Measurements from ENCODE around the gene SFTPB.
A peak's percentile ranks its signal among the peaks of the same experiment; 100 is the strongest.
"Not testable (repeated sequence)": the region's sequence is repeated elsewhere in the genome, so short reads cannot be mapped to it uniquely, and the experiment has no call there.

Gene SFTPB

GRCh38 chr2:85652056-85652455 lies 15.9 kb downstream of the SFTPB start:
- no peak for DNase-seq

DNA sequence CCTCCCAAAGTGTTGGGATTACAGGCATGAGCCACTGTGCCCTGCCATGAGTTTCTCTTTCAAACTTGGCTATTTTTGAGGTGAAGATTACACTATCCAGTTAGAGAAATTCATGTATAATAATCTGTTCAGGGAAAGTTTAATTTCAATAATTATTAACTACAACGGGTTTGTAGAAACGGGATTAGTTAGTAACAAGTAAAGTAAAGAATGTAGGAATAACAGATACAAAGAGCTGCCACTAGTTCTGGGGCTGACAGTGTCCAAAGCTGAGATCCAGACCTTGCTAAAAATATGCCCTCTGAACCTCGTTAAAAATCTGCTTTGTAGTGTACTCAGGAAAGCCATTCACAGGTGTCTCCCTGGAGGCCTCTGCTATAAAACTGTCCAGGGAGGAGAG lies 16.9 kb downstream of the SFTPB start:
- no peak for DNase-seq

GRCh38 chr2:85650456-85650855 lies 17.5 kb downstream of the SFTPB start:
- no peak for DNase-seq

DNA sequence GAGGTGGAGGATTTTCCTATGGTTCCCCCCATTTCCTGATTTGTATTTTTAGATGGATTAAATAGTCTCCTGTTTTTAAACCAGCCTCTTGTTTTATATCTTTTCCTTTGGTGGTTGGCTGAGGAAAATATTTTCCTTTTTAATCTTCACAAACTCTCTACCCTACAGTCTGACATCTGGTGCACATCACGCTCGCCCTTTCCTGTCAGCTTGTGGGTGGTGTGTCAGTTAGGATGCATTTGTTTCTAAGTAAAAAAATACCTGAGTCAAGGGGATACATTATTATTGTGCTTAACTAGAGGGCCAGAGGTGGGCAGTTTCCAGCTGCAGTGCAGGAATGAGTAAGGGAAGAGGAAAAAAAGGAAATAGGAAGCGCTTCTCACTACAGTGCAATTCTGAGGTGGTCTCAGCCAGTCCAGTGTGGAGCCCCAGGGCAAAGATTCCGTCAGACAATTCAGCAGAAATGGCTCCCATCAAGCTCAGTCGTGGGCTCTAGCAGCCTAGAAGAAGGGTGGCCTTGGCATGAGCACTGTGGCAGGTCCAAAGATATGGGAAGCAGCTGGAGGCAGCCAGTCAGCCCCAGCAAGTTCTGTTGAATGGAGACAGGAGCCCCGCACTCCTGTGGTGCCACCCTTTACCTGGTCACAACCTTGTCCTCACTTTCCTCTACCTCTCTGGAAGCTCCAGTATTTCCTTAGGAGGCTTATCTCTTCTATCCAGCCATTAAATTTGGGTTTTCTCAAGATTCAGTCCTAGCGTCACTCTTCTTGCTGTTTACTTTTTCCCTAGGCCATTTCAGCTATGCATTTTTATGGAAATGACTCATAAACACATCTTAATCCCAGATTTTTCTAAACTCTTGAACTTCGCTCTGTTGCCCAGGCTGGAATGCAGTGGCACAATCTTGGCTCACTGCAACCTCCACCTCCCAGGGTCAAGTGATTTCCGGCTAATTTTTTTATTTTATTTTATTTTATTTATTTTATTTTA lies 18.5 kb downstream of the SFTPB start:
- no peak for DNase-seq

DNA sequence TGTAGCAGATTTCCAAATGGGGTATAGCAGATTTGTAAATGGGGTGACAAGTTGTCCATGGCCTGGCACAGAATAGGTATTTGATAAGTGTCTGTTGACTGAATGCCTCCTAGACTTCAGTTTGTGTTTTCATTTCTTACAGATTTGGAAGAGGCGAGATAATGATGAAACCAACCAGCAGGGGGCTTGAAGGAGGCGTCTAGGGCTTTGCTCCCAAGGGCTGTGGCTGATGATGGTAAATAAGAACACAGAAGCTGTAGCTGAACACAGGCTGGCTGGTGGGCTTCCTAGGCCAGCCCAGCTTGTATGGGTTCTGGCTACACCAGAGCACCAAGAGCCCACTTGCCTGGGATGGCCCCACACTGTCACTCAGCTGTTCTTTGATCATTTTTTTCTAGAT lies 19.4 kb downstream of the SFTPB start:
- peak in 1 of 2 experiments; percentile 12 for DNase-seq

GRCh38 chr2:85647823-85648526 lies 20.0 kb downstream of the SFTPB start:
- DNase-seq: no peak

DNA sequence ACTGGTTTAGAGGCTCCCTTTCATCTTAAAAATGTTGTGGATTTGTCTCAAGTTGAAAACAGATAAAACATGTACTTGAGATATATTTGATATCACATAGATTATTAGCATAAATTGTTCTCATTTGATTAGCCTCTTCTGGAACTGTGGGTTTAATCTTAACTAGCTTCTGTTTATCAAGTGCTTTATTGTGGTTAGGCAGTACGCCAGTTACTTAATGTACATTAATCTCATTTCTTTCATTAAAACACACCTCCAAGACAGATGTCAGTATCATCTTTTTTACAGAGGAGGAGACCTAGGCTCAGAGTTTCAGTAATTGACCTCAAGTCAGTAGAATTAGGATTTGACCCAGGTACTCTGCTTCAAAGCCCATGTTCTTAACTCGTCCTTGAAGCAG lies 21.8 kb downstream of the SFTPB start:
- no peak for DNase-seq

DNA sequence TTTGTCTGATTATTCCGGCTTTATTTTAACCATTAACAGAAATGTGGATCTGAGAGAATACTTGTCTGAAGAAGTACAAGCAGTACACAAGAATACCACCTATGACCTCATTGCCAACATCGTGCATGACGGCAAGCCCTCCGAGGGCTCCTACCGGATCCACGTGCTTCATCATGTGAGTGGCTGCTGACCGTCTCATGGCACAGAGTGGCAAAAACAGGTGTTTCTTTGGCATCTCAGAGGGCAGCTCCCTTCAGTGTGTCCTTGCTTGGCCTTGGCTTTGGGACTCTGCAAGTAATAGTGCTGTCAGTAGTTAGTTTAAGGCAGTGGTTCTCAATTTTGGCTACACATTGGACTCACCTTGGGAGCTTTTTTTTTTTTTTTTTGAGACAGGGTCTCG lies 23.1 kb downstream of the SFTPB start:
- no peak for DNase-seq

DNA sequence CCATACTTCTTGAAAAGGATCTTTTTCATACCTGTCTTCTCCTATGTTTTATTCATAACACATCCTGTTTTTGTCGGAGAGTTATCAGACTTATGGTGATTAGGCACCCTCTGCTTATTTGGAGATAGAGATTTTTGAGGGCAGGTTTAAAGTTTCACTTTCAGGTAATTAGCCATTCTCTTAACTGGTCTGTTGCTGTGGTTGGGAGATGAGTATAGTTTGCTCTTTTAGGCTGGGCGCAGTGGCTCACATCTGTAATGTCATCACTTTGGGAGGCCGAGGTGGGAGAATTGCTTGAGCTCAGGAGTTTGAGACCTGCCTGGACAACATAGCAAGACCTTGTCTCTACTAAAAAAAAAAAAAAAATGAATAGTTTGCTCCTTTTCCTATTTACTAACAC lies 25.3 kb downstream of the SFTPB start:
- DNase-seq: no peak

GRCh38 chr2:85635636-85636035 lies 32.4 kb downstream of the SFTPB start:
- DNase-seq: no peak

DNA sequence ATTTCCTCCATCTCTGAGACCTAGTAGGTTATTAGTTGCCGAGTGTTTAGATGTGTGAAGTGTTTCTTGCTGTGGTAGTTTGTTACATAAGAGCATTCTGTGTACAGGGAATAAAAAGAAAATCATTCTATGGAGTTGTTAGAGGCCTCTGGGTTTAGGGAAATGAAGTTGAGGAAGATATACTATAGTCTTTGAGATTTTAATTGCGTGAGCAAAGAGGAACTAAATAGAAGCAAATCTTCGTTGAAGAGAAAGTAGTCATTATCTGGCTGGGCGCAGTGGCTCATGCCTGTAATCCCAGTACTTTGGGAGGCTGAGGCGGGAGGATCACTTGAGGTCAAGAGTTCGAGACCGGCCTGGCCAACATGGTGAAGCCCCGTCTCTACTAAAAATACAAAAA lies 33.0 kb downstream of the SFTPB start:
- no peak for DNase-seq

- DNase-seq: no peak
These were observed 36.7 kb downstream of the SFTPB start for GRCh38 chr2:85631316-85631715.

DNA sequence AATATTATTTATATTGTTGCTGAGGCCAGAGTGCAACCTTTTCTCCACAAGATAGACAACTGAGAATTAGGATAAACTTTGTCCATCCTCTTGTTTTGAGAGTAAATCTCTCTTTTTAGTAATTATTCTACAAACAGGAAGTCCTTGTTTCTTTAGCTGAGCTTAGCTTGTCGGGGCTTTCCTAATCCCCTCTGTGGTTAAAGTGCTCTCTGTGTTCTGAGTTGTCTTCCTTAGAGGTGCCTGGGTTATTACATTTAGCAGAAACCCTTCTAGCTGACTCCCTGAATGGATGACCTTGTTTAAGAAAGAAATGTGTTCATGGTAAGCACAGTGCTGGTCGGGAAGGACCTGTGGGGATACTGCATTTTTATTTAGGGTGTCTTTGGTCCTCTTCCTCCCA lies 39.3 kb downstream of the SFTPB start:
- no peak for DNase-seq

- no peak for DNase-seq
These were observed 44.0 kb downstream of the SFTPB start for GRCh38 chr2:85623991-85624390.

GRCh38 chr2:85621338-85621737 lies 46.7 kb downstream of the SFTPB start:
- DNase-seq: no peak

- no peak for DNase-seq
These were observed 48.4 kb downstream of the SFTPB start for GRCh38 chr2:85619617-85620016.

DNA sequence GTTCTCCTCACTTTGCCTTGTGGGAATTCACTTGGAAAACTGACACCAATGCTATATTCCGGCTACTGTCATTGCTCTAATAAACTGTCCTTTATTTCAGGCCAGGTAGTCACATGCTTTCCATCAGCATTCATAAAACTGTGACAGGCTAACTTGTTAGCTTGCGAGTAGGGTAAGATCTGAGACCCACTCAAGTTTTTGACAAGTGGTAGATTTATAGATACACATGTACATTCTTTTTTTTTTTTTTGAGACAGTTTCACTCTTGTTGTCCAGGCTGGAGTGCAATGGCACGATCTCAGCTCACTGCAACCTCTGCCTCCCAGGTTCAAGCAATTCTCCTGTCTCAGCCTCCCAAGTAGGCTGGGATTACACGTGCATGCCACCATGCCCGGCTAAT lies 50.3 kb downstream of the SFTPB start:
- not testable (repeated sequence) for DNase-seq

DNA sequence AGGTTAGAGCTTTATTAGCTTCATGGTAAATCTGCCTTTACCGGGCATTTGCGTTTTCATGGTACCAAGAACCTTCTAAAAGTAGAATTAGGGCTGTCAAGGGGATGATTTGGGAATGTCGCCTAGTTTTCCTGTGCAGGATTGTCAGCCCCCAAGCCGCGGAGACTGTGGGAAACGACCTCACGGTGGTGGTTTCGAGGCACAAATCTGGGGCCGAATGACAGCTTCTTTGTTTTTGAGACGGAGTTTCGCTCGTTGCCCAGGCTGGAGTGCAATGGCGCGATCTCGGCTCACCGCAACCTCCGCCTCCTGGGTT lies 52.6 kb downstream of the SFTPB start:
- DNase-seq: no peak

DNA sequence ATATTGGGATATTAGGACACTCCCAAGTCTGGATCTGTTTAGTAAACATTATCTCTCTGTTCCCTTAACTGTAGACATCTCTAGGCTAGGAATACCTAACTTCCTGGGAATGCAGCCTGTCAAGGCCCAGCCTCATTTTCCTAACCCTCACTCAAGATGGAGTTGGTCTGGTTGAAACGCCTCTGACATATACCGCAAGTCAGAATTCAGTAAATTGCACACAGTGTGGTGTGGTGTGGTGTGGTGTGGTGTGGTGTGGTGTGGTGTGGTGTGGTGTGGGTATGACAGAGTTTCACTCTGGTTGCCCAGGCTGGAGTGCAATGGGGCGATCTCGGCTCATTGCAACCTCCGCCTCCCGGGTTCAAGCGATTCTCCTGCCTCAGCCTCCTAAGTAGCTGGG lies 53.2 kb downstream of the SFTPB start:
- not testable (repeated sequence) for DNase-seq

- DNase-seq: peak in 1 of 2 experiments; percentile 47
These were observed 54.1 kb downstream of the SFTPB start for GRCh38 chr2:85613717-85614515.

- DNase-seq: peak; percentile 69 to 81
These were observed 56.1 kb downstream of the SFTPB start, which contains the start of gene C2orf68 for GRCh38 chr2:85611705-85612587. Gene C2orf68, minus strand, starts transcription at chr2:85612066. Its CDS starts 82 bp downstream, at chr2:85611984.

GRCh38 chr2:85611217-85611704 lies 56.7 kb downstream of the SFTPB start:
- no peak for DNase-seq

All from NCI-H524 (cell line).